ENCODE measurements around the gene OPA1.

Gene OPA1

DNA sequence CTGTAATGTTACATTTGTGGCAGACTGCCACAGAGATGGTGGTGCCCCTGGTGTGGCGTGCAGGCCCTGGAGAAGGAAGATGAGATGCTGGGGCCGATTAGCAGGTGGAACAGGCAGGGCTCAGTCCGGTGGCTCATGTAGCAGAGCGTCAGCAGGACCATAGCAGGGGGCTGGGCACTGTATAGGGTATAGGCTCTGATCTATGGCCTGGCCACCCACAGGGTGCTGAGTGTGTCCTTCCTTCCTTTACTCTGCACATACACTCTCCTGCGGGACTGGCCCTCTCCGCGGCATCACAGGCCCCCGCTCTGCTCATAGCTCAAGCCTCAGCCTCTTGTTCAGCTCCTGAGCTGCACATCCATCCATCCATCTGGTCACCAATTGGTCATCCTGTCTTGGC, 143.6 kb downstream of the OPA1 start:
- ATAC-seq (replicated peaks), result no peak
- no peaks in the 10 kb centered on the region for H3K36me3 Mint-ChIP-seq

DNA sequence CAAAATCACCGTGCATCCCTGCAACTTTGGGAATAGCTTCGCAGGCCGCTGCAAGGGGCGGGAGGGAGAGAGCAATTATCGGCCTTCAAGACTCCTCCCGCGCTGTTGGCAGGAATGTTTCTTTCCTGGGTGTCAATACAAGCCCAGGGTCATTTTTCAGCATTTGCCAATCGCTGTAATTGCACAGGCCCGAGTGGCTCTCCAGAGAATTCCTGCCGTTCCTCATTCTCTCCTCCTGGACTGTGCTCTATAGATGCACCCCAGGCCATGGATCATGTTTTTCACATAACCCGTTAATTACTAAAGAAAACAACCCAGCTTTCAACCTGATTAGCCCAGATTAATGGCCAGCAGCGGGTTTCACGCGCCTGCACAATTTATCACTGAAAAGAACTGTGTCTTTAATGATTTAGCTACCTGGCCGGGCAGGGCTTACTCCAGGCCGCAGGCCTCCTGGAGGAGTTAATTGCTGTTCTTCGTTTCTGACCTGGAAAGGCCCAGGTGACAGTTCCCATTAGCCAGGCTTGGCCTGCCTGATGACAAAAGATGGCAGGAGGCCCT, 144.3 kb downstream of the OPA1 start:
- no peak for DNase-seq
- Mint-ChIP-seq H3K9me3 (no peaks in the 10 kb centered on the region), H3K4me1 (no peaks in the 10 kb centered on the region), H3K27ac (no peak overlapping the region), H3K27me3 (peaks cover under 1 to 5% of the 10 kb centered on the region in 2 donors), H3K36me3 (no peaks in the 10 kb centered on the region), H3K4me3 (no peak overlapping the region)
- ATAC-seq (replicated peaks), result no peak

More for the DNA sequence above, 143.6 kb downstream of the OPA1 start:
- no peaks in the 10 kb centered on the region for H3K9me3 Mint-ChIP-seq
- H3K4me1 Mint-ChIP-seq, result no peaks in the 10 kb centered on the region
- DNase-seq, result no peak
- H3K27me3 Mint-ChIP-seq, result peaks cover 0 to 5% of the 10 kb centered on the region in 2 donors
- no peak overlapping the region for H3K4me3 Mint-ChIP-seq
- H3K27ac Mint-ChIP-seq, result no peak overlapping the region

DNA sequence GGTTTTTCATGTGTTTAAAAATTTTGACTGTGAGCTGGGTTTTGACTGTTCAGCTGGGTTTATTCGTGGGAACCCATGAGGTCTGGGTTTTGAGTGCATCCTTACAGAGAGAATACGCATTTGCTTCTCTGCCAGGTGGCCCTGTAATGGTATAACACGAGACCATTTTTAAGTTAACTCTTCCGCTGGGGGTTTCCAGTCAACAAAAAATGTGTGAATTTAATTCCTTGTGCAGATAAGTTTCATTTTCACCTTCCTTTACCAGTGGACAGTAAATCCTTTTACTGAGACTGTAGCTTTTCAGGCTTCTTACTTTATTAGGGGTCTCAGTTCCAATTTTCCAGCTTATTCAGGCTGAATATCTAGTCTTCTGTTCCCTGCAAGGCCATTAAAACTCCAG, 149.6 kb downstream of the OPA1 start:
- peak in 1 of 2 donors; percentile 56 for ATAC-seq (replicated peaks)
- Mint-ChIP-seq H3K27me3 (peaks cover 0 to 11% of the 10 kb centered on the region in 2 donors), H3K36me3 (no peaks in the 10 kb centered on the region), H3K9me3 (no peaks in the 10 kb centered on the region), H3K4me1 (peaks cover 7 to 9% of the 10 kb centered on the region in 2 donors), H3K27ac (no peak overlapping the region), H3K4me3 (no peak overlapping the region)
- DNase-seq, result no peak

DNA sequence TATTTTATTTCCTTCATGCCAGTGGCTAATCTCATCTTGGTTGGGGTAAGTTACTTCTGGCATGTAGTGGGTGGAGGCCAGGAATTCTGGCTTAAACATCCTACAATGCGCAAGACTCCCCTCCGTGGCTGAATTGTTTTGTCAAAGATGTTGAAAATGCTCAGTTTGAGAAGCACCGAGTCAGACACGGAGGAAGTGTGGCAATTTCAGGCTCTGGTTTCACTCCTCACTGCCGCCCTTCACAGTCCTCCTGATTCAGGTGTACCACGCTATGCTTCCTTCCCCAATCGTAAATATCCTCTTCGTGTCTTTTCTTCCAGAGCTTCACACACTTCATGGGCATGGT, 150.7 kb downstream of the OPA1 start:
- H3K36me3 Mint-ChIP-seq, result no peaks in the 10 kb centered on the region
- peaks cover 0 to 11% of the 10 kb centered on the region in 2 donors for H3K27me3 Mint-ChIP-seq
- no peaks in the 10 kb centered on the region for H3K9me3 Mint-ChIP-seq
- H3K27ac Mint-ChIP-seq, result no peak overlapping the region
- no peak for DNase-seq
- ATAC-seq (replicated peaks), result peak; percentile 59 to 67
- H3K4me1 Mint-ChIP-seq, result peaks cover 7 to 9% of the 10 kb centered on the region in 2 donors
- H3K4me3 Mint-ChIP-seq, result peak overlapping the region; percentile 0 to 17

DNA sequence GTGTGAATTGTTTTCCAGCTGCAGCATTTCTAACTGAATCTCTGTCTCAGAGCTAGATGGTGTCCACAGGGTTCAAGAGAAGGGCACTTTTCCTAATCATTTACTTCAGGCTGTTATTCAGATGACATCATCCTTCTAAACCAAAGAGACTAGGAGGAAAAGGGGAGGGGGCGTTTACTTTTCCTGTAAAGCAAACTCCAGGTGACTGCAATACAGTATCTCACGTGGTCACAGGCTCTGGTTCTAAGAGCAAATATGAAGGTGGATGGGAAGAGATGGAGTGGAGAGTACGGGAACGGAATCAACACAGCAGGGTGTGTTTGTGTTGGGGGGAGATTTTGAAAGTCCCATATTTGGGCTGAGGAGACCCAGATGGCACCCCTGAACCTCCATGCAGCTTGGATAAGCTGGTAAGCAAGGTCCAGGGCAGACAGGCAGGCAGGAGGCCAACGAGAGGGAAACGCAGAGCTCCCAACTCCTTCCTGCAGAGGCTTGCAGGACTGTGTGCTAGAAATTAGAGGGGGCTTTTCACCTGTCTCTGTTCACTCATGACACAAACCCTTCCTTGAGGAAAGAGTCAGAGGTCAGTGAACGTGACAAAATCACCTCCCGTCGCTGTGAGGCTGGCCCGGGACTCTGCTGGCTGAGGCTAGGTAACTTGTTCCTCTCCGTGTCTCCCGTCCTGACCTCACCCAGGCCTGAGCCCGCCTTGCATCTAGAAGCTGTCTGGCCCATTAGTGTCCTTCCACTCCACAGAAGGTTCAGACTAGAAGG, 151.2 kb downstream of the OPA1 start:
- Mint-ChIP-seq H3K4me3 (peak overlapping the region; percentile 0 to 17), H3K9me3 (no peaks in the 10 kb centered on the region), H3K4me1 (peaks cover 7 to 9% of the 10 kb centered on the region in 2 donors), H3K27me3 (peaks cover 4 to 11% of the 10 kb centered on the region in 2 donors), H3K27ac (no peak overlapping the region), H3K36me3 (no peaks in the 10 kb centered on the region)
- DNase-seq (no peak), ATAC-seq (replicated peaks) (no peak)

DNA sequence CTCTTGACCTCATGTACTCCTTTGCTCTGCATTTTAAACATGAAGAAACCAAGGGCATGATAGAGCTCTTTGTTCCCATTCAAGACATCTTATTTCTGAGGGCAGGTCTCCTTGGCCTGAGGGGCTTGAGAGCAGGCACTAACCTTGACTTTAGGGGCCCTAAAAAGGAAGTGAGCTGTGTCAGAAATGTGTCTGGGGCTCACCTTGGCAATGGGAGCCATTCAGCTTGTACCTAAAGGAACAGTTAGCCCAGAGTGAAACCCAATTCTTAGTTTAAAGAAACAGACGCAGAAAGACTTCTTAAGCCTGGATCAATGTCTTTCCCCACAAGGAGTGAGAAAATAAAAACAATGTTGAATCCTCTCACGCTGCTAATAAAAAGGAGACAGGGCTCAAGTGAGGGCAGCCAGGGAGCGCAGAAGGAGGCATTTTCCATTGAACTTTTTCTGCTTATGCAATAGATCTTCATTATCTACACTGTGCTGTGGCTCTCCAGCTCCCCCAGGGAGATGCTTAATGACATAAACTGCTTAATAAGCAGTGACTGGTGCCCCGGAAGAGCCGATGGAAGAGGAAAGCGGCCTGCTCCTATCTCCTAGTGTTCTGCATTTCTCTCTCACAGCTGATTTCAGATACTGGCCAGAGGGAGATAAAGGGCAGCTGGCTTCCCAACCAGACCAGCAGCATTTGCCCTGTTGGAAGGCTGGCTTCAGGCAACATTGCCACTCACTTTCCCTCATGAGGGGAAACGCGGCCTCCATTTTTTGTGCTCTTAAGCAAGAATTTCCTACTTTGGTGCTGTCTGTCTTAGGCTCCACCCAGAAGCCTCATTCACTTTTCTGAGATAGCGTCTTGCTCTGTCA, 152.0 kb downstream of the OPA1 start:
- DNase-seq, result no peak
- Mint-ChIP-seq H3K4me3 (no peak overlapping the region), H3K27ac (no peak overlapping the region), H3K9me3 (no peaks in the 10 kb centered on the region), H3K4me1 (peaks cover 7 to 9% of the 10 kb centered on the region in 2 donors), H3K27me3 (peaks cover 4 to 11% of the 10 kb centered on the region in 2 donors), H3K36me3 (no peaks in the 10 kb centered on the region)
- no peak for ATAC-seq (replicated peaks)

DNA sequence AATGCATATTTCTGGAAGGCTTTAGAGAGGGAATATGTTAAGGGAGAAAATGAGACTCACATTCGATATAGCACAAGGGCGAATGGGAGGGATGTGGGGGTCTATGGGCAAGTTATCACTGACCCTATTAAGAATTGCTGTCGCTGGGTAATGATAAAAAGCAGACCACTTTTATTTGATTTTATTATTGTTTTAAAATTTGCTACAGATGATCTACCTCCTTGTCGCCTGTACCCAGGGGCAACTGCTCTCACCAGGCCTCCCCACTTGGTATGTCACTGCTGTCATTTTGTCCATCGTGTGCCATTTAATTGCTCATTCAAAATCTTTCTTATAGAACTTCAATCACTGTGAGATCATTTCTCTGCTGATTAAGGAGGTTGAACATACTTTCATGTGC, 153.8 kb downstream of the OPA1 start:
- Mint-ChIP-seq H3K4me3 (no peak overlapping the region), H3K4me1 (peaks cover 7 to 9% of the 10 kb centered on the region in 2 donors), H3K27ac (no peak overlapping the region), H3K36me3 (peaks cover 0 to 1% of the 10 kb centered on the region in 2 donors), H3K27me3 (peaks cover 4 to 16% of the 10 kb centered on the region in 2 donors), H3K9me3 (peaks cover 0 to 2% of the 10 kb centered on the region in 2 donors)
- ATAC-seq (replicated peaks) (no peak), DNase-seq (no peak)
